CD4-positive, alpha-beta T cell treated with Interferon alpha-2 for 1 hour (primary cell): ENCODE results near the gene DSPP.

Source experiments
- DNase-seq, 2 donors: peaks; one replicate each; pipeline ENCODE4 v3.0.0-alpha.2; 2020 to 2022

DSPP gene

DNA sequence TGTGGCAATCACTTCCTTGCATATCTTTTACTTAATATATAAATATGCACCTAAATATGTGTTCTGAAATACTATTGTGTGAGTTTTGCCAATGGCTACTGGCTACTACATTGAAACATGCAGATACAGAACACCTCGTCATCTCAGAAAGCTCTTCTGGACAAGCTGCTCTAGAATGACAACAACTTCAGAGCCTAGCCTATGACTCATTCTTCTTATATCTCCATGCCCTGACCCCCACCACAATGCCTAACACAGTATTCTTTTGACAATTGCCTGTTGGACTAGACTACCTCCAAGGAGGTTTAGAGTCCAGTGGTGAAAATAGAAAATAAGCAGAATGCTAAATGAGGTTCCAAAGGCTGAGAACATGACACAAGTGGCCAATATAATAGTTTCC is 24.1 kb downstream of the DSPP start:
- DNase-seq = no peak

- DNase-seq = no peak
Observed at GRCh38 chr4:87633243-87633642, 24.9 kb downstream of the DSPP start.

- no peak for DNase-seq
Observed at GRCh38 chr4:87644286-87644685, 36.0 kb downstream of the DSPP start.

- no peak for DNase-seq
Observed at GRCh38 chr4:87649980-87650379, 41.7 kb downstream of the DSPP start, which contains the start of gene DMP1. TSS of gene DMP1 (plus strand) at chr4:87650280. CDS start at chr4:87656493, 6,213 bp downstream.

- DNase-seq = no peak
Observed at GRCh38 chr4:87650938-87651337, 42.6 kb downstream of the DSPP start.

DNA sequence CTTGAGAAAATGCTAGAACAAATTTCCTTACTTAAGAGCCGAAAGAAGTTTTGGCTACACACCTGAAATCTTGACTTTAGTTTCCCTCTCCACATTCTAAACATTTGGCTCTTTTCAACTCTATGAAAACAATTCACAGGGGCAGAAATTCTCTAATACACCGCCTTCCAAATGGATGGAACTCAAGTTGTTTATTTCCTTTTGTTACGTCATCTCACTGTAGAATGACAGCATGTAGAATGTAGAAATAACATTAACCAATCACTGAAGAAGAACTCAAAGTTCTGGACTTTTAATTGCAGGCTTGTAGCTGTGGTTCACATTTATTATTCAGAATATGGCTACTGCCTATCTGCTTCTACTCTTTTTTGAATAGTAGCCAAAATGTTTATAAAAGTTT is 43.6 kb downstream of the DSPP start:
- no peak for DNase-seq

GRCh38 chr4:87654487-87655044 is 46.2 kb downstream of the DSPP start:
- no peak for DNase-seq

DNA sequence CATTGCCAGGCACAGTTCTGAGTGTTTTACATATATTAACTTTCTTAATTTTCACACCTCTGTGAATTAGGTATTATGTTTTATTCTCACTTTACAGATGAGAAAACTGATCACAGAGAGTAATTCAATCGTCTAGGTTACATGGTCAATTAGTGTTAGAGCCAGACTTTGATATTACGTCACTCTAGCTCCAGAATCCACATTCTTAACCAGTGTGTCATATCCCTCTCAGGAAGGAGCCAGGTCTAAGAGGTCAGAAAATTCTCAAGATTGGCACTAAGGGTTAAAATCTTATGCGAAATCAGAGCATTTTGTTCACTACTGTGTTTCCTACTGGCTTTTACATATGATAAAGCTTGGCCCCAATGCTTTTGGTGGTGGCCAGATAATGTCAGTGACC is 49.2 kb downstream of the DSPP start:
- no peak for DNase-seq

GRCh38 chr4:87659247-87659931 is 51.1 kb downstream of the DSPP start:
- DNase-seq = no peak

GRCh38 chr4:87662871-87663270 is 54.5 kb downstream of the DSPP start:
- DNase-seq = no peak
